OCI-LY7 (cell line): Measurements from ENCODE around the gene ING1. TPM values are rescaled to one million over a fixed set of nuclear protein-coding genes. Genes with fewer than 3 reads are reported as not detected.

Experiments used
- BruUV-seq: library from RNA; stranded (reverse); fragments of 400-500 nt; replicated peaks from 2 replicates; lab custom pipeline; 2021; lab: Mats Ljungman, UMichigan
- CTCF ChIA-PET: fragments of 300-600 bp; sonication (Branson Sonifier 250); formaldehyde crosslinking; loops from one replicate; lab custom pipeline; 2022; ENCODE audit warnings: antibody characterized with exemption; ENCODE audit not compliant: unreplicated experiment; lab: Charles Lee
- POLR2A ChIA-PET: fragments of 300-600 bp; sonication (Branson Sonifier 250); formaldehyde crosslinking; loops from one replicate; lab custom pipeline; 2022; ENCODE audit warnings: antibody characterized with exemption; lab: Charles Lee
- DNase-seq: peaks from one replicate; pipeline ENCODE4 v3.0.0-alpha.2; 2015; ENCODE audit warnings: low spot score
- H2AFZ ChIP-seq: fragments of 200-600 bp; sonication (generic), shearing (Covaris generic); 2 replicates; pipeline ENCODE4 v1.6.1; 2014; ENCODE audit warnings: mild to moderate bottlenecking, antibody characterized with exemption, low read length, moderate library complexity
- H3K27ac ChIP-seq: fragments of 200-600 bp; sonication (generic); 2 replicates; pipeline ENCODE4 v1.5.1; 2014; ENCODE audit warnings: mixed run types, low read depth, mild to moderate bottlenecking, moderate library complexity, low read length, inconsistent platforms; ENCODE audit not compliant: poor library complexity, severe bottlenecking
- H3K36me3 ChIP-seq: fragments of 200-600 bp; sonication (generic); 2 replicates; pipeline ENCODE4 v1.6.1; 2014; ENCODE audit warnings: mild to moderate bottlenecking, antibody characterized with exemption, low read length, moderate library complexity, mixed read lengths; ENCODE audit not compliant: insufficient read depth
- H3K4me1 ChIP-seq: fragments of 200-600 bp; sonication (generic); 2 replicates; pipeline ENCODE4 v1.5.1; 2014; ENCODE audit warnings: mild to moderate bottlenecking, low read length; ENCODE audit not compliant: insufficient read depth, poor library complexity, severe bottlenecking
- H3K4me2 ChIP-seq: fragments of 200-600 bp; sonication (generic); 2 replicates; pipeline ENCODE4 v1.6.1; 2014; ENCODE audit warnings: mild to moderate bottlenecking, low read length
- H3K4me3 ChIP-seq: fragments of 200-600 bp; sonication (generic); 2 replicates; pipeline ENCODE4 v1.5.1; 2014; ENCODE audit warnings: mild to moderate bottlenecking, low read depth, low read length; ENCODE audit not compliant: poor library complexity, severe bottlenecking
- H3K79me2 ChIP-seq: fragments of 200-600 bp; sonication (generic); 2 replicates; pipeline ENCODE4 v1.6.1; 2016; ENCODE audit warnings: low read depth, mild to moderate bottlenecking, low read length, moderate library complexity, mixed read lengths; ENCODE audit not compliant: insufficient read depth
- H3K9me2 ChIP-seq: fragments of 200-600 bp; sonication (generic); 2 replicates; pipeline ENCODE4 v1.6.1; 2016; ENCODE audit warnings: mild to moderate bottlenecking, low read length, mixed read lengths; ENCODE audit not compliant: insufficient read depth
- H3K9me3 ChIP-seq: fragments of 200-600 bp; sonication (generic); 2 replicates; pipeline ENCODE4 v1.6.1; 2014; ENCODE audit warnings: mild to moderate bottlenecking, mixed run types, low read length, mixed read lengths
- H4K20me1 ChIP-seq: fragments of 200-600 bp; sonication (generic); 2 replicates; pipeline ENCODE4 v1.6.1; 2014; ENCODE audit warnings: mild to moderate bottlenecking, antibody characterized with exemption, low read length, moderate library complexity, mixed read lengths; ENCODE audit not compliant: insufficient read depth
- CTCF ChIP-seq: fragments of 200-600 bp; sonication (generic); conservative IDR thresholded peaks from 2 replicates; pipeline ENCODE4 v1.5.1; 2014; ENCODE audit warnings: mild to moderate bottlenecking, antibody characterized with exemption, low read length, moderate library complexity, mixed read lengths
- EZH2phosphoT487 ChIP-seq: fragments of 200-600 bp; sonication (generic); IDR thresholded peaks from 2 replicates; pipeline ENCODE4 v1.6.1; 2018; ENCODE audit warnings: low read depth, borderline replicate concordance, mild to moderate bottlenecking, mixed run types, antibody characterized with exemption, low read length, moderate library complexity, mixed read lengths
- intact Hi-C: fragments of 100-400 bp; cut with micrococcal nuclease; formaldehyde crosslinking; loops from one replicate; pipeline ENCODE4 v1.10.0; 2022; ENCODE audit not compliant: unreplicated experiment
- total RNA-seq, 2 experiments: library from RNA; depleted of rRNA in 1 of 2; stranded (reverse); fragments of >200 nt in 1 of 2; shearing (Covaris generic) in 1 of 2; gene quantifications; 2 replicates each; pipeline ENCODE4 v1.2.3, GENCODE V29; 2014 to 2022

ING1 gene
- total RNA-seq, 2 experiments from 2014 or later, result 9.6 to 14.7 TPM

GRCh38 chr13:110698689-110699088, 14.8 kb upstream of the ING1 start:
- Histone ChIP-seq H3K4me1 (peaks cover 66% of the 10 kb centered on the region), H3K79me2 (peaks cover 22% of the 10 kb centered on the region; the same call in 1 of the 2 replicates), H3K4me2 (peak overlapping the region; percentile 70), H3K9me3 (no peaks in the 10 kb centered on the region), H4K20me1 (no peaks in the 10 kb centered on the region), H2AFZ (no peak overlapping the region), H3K36me3 (peaks cover 71% of the 10 kb centered on the region), H3K27ac (peak overlapping the region; percentile 90), H3K9me2 (no peaks in the 10 kb centered on the region), H3K4me3 (peak overlapping the region; percentile 43)
- intact Hi-C loops, result no loop called here
- ChIA-PET POLR2A (no interaction called here), CTCF (no interaction called here)
- TF ChIP-seq EZH2phosphoT487 (no peak), CTCF (no peak)
- peak; percentile 71 for DNase-seq
- BruUV-seq, result no TSS peak

- Histone ChIP-seq H3K4me3 (peak overlapping the region; percentile 43), H3K9me2 (no peaks in the 10 kb centered on the region), H3K27ac (peak overlapping the region; percentile 90), H2AFZ (no peak overlapping the region), H3K4me2 (peak overlapping the region; percentile 70), H3K36me3 (peaks cover 75% of the 10 kb centered on the region), H3K4me1 (peaks cover 74% of the 10 kb centered on the region), H3K79me2 (peaks cover 29% of the 10 kb centered on the region; the same call in 1 of the 2 replicates), H3K9me3 (no peaks in the 10 kb centered on the region), H4K20me1 (no peaks in the 10 kb centered on the region)
- no peak for DNase-seq
- TF ChIP-seq EZH2phosphoT487, result no peak
- TF ChIP-seq CTCF, result no peak
- intact Hi-C loops, result no loop called here
- POLR2A ChIA-PET, result no interaction called here
- no TSS peak for BruUV-seq
- CTCF ChIA-PET, result no interaction called here
Observed at GRCh38 chr13:110699148-110700145, 14.1 kb upstream of the ING1 start.

- peaks cover 37% of the 10 kb centered on the region for H3K79me2 ChIP-seq
- no peaks in the 10 kb centered on the region for H3K9me2 ChIP-seq
- BruUV-seq, result no TSS peak
- TF ChIP-seq CTCF (no peak), EZH2phosphoT487 (no peak)
- H3K36me3 ChIP-seq, result peaks cover 73% of the 10 kb centered on the region
- DNase-seq, result no peak
- peaks cover 80% of the 10 kb centered on the region for H3K4me1 ChIP-seq
- H3K4me2 ChIP-seq, result no peak overlapping the region; the same call in 1 of the 2 replicates
- H3K4me3 ChIP-seq, result no peak overlapping the region
- no peak overlapping the region for H2AFZ ChIP-seq
- H3K27ac ChIP-seq, result peak overlapping the region; percentile 90
- CTCF ChIA-PET, result no interaction called here
- POLR2A ChIA-PET, result no interaction called here
- intact Hi-C loops, result no loop called here
- H3K9me3 ChIP-seq, result no peaks in the 10 kb centered on the region
- H4K20me1 ChIP-seq, result no peaks in the 10 kb centered on the region
Observed at GRCh38 chr13:110700186-110700585, 13.3 kb upstream of the ING1 start.
